Type B pancreatic cell (in vitro differentiated cells): ENCODE measurements around the gene TRMT11. TPM values are rescaled to one million over a fixed set of nuclear protein-coding genes. Genes with fewer than 3 reads are reported as not detected.

Experiments
- DNase-seq: peaks from one replicate; pipeline ENCODE4 v3.0.0; 2021; ENCODE audit warnings: mixed read lengths; ENCODE audit not compliant: unreplicated experiment; ENCODE audit errors: extremely low spot score
- H3K27ac Mint-ChIP-seq: 2 replicates; pipeline ENCODE4 v1.8.0; 2021; ENCODE audit warnings: mild to moderate bottlenecking, mixed read lengths
- H3K27me3 Mint-ChIP-seq: 2 replicates; pipeline ENCODE4 v1.8.0; 2021; ENCODE audit warnings: mixed read lengths
- H3K36me3 Mint-ChIP-seq: 2 replicates; pipeline ENCODE4 v1.8.0; 2021; ENCODE audit warnings: mixed read lengths
- H3K4me1 Mint-ChIP-seq: one replicate; pipeline ENCODE4 v1.8.0; 2021; ENCODE audit warnings: mixed read lengths; ENCODE audit not compliant: unreplicated experiment
- H3K4me3 Mint-ChIP-seq: 2 replicates; pipeline ENCODE4 v1.8.0; 2021; ENCODE audit warnings: mild to moderate bottlenecking, mixed read lengths
- H3K9me3 Mint-ChIP-seq: 2 replicates; pipeline ENCODE4 v1.8.0; 2021; ENCODE audit warnings: mixed read lengths
- total RNA-seq: library from RNA; stranded (reverse); gene quantifications from 2 replicates; pipeline ENCODE4 v1.2.1, GENCODE V29; 2021; ENCODE audit warnings: low replicate concordance
- TF ChIP-seq, protein P1 (sequence below): fragments of 200-600 bp; sonication (generic); conservative IDR thresholded peaks from 2 replicates; pipeline ENCODE4 v1.5.0; 2021; ENCODE audit warnings: antibody characterized with exemption, mild to moderate bottlenecking

Gene TRMT11
- total RNA-seq, 1 donor from 2014 or later = 22.3 TPM

DNA sequence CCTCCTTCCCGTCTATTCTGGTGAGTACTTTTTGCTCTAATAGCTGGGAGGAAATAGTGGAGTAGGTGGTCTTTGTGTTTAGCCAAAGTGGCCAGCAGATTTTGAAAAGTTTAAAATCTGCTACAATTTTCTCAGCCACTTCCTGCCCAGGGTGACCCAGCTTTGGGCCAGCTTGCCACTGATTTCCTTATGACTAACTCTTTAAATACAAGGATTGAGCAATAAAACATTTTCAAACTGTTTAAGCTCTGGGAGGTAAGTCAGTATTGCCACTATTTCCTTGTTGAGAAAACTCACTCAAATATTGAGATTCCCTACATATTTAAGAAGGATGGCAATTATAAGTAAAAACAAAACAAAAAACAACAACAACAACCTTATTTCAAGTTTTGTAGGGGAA lies 54.5 kb downstream of the TRMT11 start:
- Mint-ChIP-seq H3K36me3 (peaks cover 51% of the 10 kb centered on the region), H3K9me3 (peaks cover 9% of the 10 kb centered on the region), H3K4me1 (peaks cover 24% of the 10 kb centered on the region), H3K4me3 (no peak overlapping the region), H3K27me3 (no peaks in the 10 kb centered on the region), H3K27ac (peak overlapping the region; percentile 39)
- TF ChIP-seq, protein P1, sequence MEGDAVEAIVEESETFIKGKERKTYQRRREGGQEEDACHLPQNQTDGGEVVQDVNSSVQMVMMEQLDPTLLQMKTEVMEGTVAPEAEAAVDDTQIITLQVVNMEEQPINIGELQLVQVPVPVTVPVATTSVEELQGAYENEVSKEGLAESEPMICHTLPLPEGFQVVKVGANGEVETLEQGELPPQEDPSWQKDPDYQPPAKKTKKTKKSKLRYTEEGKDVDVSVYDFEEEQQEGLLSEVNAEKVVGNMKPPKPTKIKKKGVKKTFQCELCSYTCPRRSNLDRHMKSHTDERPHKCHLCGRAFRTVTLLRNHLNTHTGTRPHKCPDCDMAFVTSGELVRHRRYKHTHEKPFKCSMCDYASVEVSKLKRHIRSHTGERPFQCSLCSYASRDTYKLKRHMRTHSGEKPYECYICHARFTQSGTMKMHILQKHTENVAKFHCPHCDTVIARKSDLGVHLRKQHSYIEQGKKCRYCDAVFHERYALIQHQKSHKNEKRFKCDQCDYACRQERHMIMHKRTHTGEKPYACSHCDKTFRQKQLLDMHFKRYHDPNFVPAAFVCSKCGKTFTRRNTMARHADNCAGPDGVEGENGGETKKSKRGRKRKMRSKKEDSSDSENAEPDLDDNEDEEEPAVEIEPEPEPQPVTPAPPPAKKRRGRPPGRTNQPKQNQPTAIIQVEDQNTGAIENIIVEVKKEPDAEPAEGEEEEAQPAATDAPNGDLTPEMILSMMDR = no peak
- no peak for DNase-seq

DNA sequence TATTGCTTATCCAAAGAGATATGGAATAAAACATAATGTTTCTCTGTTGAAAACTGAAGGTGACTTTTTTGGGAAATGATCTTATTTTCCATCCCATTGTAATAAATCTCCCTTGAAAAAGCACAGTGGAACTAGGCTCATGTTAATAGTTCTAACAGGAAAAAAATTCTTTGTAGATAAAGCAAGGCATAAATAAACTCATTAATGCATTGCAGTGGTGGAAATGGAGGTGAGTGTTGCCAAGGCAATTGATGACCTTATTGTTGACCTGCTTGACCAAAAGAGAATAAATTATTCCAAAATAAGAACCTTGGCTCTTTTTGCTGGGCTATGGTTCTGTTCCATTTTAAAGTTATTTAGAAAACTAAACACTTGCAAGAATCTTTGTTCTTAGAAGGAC lies 55.2 kb downstream of the TRMT11 start:
- TF ChIP-seq, protein P1 = no peak
- Mint-ChIP-seq H3K4me3 (no peak overlapping the region), H3K4me1 (peaks cover 24% of the 10 kb centered on the region), H3K27ac (no peak overlapping the region), H3K36me3 (peaks cover 44% of the 10 kb centered on the region), H3K27me3 (no peaks in the 10 kb centered on the region), H3K9me3 (peaks cover 9% of the 10 kb centered on the region)
- DNase-seq = no peak

DNA sequence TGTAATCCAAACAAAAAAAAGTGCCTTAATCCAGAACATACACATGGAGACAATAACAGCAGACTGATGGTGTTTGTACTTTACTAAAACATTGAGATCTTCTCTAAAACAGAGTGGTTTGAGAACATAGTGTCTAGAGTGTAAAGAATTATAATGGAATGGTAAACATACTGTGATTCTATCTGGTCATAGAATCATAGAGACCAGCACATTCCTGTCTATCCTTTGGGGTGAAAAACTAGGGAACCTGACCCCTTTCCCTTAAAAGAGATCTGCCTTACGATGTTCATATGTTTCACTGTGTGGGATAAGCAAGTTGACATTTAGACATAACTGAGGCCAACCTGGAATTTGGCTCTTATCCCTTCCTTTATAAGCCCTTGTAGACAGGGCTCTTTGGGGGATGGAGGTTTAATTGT lies 55.7 kb downstream of the TRMT11 start:
- Mint-ChIP-seq H3K9me3 (peaks cover 9% of the 10 kb centered on the region), H3K27me3 (no peaks in the 10 kb centered on the region), H3K4me1 (peaks cover 24% of the 10 kb centered on the region), H3K27ac (no peak overlapping the region), H3K4me3 (no peak overlapping the region), H3K36me3 (peaks cover 39% of the 10 kb centered on the region)
- no peak for DNase-seq
- TF ChIP-seq, protein P1 = no peak

- Mint-ChIP-seq H3K36me3 (peaks cover 31% of the 10 kb centered on the region), H3K4me3 (no peak overlapping the region), H3K4me1 (no peaks in the 10 kb centered on the region), H3K27me3 (no peaks in the 10 kb centered on the region), H3K27ac (no peak overlapping the region), H3K9me3 (peaks cover 10% of the 10 kb centered on the region)
- TF ChIP-seq, protein P1 = no peak
- no peak for DNase-seq
These were observed 61.3 kb downstream of the TRMT11 start for GRCh38 chr6:126047648-126048047.

GRCh38 chr6:126048635-126049034 lies 62.3 kb downstream of the TRMT11 start:
- Mint-ChIP-seq H3K4me1 (no peaks in the 10 kb centered on the region), H3K4me3 (no peak overlapping the region), H3K27me3 (no peaks in the 10 kb centered on the region), H3K36me3 (peaks cover 33% of the 10 kb centered on the region), H3K9me3 (peaks cover 9% of the 10 kb centered on the region), H3K27ac (no peak overlapping the region)
- TF ChIP-seq, protein P1 = no peak
- no peak for DNase-seq

- DNase-seq = no peak
- H3K4me3 Mint-ChIP-seq = no peak overlapping the region
- H3K9me3 Mint-ChIP-seq = peaks cover 5% of the 10 kb centered on the region
- no peaks in the 10 kb centered on the region for H3K27me3 Mint-ChIP-seq
- H3K4me1 Mint-ChIP-seq = peaks cover 3% of the 10 kb centered on the region
- H3K27ac Mint-ChIP-seq = no peak overlapping the region
- peaks cover 37% of the 10 kb centered on the region for H3K36me3 Mint-ChIP-seq
- TF ChIP-seq, protein P1 = no peak
These were observed 64.5 kb downstream of the TRMT11 start for GRCh38 chr6:126050795-126051194.
